GM21528 (cell line): ENCODE data around the gene ITPR1.

Experiments
- ATAC-seq: cut with Tn5 transposase; IDR thresholded peaks from one replicate; pipeline ENCODE4 v1.9.1; 2021; ENCODE audit warnings: mild to moderate bottlenecking, moderate library complexity; ENCODE audit not compliant: unreplicated experiment, low FRiP score

The ITPR1 gene

GRCh38 chr3:4529876-4530588, 36.9 kb downstream of the ITPR1 start:
- ATAC-seq = no peak

- ATAC-seq = no peak
Observed at GRCh38 chr3:4531478-4532025, 38.4 kb downstream of the ITPR1 start.

DNA sequence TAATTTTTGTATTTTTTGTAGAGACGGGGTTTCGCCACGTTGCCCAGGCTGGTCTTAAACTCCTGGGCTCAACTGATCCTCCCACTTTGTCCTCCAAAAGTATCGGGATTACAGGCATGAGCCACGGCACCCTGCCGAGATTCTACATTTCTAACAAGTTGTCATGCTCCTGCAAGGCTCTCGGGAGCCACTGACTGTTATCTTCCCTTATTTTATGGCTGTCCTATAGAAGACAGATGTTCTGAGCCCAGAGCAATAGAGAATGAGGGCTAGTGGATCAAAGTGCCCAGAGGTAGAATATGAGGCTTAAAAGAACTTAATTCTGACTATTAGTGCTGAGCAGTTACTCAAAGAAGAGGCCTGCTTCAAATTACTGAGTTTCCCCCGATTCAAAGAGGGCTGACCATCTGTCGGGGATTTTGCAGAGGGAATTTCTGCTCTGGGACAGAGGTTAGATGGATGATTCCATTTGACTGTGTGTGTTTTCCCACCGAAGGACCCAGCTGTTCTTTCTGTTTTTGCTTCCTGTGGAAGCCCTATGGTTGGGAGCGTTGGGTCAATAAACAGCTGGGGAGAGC, 39.5 kb downstream of the ITPR1 start:
- ATAC-seq = no peak

DNA sequence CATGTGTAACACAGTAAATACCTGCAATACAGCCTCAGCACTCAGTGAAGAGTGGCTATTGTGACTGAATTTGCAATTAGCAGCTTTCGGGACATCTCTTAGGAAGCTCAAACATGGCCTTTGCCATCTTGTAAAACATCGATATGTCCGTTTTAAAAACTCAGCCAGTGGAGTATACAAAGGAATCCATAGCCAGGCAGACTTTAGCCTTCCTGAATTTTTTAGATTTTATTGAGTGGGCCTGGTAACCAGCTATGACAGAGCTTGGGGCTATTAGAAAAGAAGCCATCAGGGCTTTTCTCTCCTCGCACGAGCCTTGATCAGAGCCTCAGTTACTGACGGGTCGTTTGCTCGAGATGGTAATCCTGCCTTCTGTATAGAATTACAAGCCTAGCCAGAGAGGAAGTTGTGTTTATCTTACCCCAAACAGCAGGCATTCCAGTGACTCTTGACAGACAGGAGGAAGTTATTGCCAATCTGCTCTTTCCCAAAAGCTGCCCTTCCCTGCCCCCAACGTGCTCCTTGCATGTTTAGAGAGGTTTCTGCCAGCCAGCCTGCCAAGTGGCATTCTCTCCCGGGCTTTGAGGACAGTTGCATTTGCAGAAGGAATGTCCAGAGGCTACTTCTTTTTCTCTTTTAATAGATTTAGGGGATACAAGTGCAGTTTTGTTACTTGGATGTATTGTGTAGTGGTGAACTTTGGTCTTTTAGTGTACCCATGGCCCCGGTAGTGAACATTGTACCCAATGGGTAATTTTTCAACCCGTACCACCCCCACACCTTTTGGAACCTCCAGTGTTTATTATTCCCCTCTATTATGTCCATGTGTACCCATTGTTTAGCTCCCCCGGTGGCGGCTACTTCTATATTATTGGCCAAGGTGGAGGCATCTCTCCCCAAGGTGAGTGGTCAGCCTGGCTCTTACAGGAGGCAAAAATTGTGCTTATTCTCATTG, 40.6 kb downstream of the ITPR1 start:
- ATAC-seq = no peak

DNA sequence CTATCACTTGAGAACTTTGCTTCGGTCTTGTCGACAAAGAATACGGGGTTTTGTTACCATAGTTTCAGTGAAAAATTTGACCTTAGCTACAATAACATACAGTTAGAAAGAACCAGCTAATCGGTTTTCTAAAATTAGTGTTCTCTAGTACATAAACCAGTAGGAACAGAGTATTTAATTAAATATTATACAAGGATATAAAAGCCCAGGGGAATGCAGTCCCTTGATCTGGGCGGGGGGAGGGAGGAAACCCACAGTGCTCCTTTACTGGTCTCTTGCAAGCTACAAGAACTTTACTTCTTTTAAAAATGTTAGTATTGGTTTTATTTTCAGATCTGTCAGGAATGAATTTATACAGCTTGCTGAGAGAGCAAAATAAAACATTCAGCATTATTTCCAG, 41.8 kb downstream of the ITPR1 start:
- no peak for ATAC-seq

GRCh38 chr3:4536260-4536659, 43.1 kb downstream of the ITPR1 start:
- no peak for ATAC-seq

- ATAC-seq = no peak
Observed at GRCh38 chr3:4540267-4540666, 47.1 kb downstream of the ITPR1 start.

DNA sequence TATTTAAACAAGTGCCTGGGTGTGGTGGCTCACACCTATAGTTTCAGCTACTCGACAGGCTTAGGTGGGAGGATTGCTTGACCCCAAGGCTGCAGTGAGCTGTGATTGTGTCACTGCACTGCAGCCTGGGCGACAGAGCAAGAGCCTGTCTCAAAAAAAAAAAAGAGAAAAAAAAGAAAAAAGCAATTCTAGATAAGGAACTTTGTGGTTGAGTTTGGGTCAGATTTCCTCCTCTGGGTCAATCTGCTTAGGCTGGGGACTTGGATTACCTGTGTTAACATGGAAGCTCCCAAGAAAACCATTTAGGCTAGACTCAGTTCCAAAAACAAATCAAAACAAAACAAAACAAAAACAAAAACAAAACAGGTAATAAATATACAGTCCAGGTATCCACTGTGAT, 50.0 kb downstream of the ITPR1 start:
- no peak for ATAC-seq

DNA sequence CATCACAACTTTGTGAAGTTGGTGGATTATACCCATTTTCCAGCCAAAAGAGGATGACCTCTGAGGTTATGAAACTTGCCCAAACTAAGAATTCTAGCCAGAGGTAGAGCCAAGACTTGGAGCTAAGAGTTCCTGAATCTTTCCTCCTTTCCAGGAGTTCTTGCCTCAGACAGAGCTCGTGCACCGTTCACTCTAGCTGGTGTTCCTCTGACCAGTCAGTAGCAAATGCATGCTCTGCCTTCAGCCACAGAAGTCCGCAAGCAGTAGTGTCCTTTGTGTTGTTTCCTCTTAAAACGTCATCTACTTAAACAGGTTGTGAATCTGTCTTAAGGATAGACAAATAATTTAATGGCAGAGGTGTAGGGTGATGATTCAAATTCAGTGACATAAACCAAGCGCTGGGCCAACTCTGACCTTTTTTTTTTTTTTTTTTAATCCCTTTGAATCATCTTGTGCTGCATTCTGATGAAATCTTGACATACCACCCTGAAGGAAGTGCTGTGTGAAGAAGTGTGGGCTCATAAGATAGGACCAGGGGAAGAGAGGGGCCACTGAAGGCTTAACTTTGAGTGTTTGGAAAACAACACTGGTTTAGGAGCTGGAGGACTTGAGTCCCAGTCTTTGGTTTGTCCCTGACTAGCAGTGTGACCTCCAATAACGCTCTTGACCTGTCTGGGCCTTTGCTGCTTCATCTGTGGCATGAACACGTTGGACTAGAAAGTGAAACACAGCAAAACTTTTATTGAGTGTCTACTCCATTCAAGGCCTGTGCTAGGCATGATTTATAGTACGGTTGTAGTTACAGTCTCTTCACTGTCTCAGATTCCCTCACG, 53.4 kb downstream of the ITPR1 start:
- ATAC-seq = no peak

GRCh38 chr3:4547799-4548198, 54.7 kb downstream of the ITPR1 start:
- no peak for ATAC-seq

DNA sequence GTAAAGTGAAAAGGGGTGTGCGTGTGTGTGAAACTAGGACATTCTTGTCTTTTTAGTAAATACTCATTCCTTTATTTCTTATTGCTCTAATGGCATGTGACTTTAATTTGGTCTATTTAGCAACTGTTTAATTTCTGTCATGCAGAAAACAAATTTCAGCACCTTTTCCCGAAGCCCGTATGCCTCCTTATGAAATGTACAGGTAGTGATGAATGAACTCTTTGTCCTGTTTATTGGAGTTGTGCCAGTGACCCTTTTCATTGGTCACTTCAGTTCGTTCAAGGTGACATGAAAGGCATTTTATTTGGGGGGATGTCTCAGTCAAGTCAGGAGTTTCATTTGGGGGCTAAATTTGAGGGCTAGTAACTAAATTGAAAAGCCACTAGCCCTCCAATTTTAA, 55.2 kb downstream of the ITPR1 start:
- ATAC-seq = no peak

GRCh38 chr3:4548780-4549179, 55.6 kb downstream of the ITPR1 start:
- ATAC-seq = no peak

DNA sequence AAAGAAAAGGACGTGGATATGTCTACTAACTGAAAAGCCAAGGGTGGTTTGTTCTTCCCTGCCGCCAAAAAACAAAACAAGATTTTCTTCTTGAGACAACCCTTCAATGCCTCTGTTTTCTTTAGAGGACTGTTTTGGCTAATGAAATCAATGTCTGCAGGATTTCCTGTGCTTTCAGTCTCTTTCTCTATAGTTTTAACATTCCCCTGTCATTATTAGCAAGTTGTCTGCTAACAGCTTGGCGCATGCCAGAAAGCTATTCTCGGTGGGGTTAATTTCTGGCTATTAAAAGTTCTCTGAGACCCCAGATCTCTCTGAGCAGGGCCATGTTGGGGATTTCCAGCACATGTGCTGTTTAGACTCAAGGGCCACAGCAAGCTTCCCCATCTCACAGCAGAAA, 56.7 kb downstream of the ITPR1 start:
- ATAC-seq = no peak

- ATAC-seq = no peak
Observed at GRCh38 chr3:4551051-4551711, 58.0 kb downstream of the ITPR1 start.

DNA sequence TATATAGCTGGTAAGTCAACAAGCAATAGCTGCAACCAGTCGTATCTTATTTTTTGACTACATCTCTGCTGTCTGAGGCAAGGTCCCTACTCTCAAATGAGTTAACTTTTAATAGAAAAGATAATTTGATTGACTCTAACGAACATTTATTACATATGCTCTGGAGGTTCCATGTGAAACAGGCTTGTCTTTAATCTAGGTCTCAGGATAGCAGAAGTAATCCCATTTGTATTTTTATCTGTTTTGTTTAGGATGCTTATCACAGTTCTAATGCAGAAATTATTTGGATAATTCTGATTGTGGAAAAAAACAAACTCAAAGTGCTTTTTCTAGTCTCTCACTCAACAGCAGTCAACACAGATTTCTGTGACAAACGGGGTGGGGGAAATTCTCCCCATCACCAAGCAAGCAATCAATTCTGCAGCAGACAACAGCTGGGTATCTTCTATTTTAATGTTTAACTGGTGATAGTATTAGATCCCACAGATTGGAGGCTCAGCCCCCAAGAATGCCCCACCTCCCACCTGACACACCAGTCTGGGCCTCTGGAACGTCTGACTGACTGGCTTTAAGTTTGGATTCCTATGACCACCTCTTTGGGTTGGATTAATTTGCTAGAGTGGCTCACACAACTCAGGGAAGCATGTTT, 58.8 kb downstream of the ITPR1 start:
- ATAC-seq = no peak

DNA sequence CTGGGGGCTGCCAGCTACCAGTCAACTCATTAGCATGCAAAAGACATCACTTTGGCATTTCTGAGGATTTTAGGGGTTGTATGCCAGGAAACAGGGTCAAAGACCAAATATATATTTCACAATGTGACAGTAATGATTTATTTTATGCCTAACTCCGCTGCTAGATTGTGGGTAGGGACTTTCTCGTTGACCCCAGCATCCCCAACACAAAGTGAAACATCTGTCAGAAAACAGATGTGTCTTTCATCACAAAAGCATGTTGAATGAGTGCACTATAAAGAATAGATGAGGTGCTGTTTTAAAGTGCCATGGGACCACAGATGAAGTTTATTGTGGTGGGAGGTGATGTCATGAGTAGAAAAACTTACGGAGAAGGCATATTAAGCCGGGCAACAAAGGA, 59.7 kb downstream of the ITPR1 start:
- no peak for ATAC-seq

DNA sequence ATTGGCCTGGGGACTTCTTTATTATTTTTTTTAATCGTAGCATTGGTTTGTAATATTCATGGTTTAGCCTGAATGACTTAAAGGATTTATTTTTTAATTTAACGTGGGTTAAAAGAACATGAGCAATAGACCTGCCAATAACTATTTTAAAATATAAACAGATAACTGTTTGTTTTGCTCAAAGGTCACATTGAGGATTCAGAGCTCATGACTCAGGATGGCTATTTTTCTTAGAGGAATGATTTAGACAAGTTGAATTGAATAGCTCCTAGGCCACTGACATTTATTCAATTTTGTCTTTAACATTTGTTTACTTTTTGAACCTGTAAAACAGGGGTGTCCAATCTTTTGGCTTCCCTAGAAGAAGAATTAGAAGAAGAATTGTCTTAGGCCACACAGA, 68.5 kb downstream of the ITPR1 start:
- no peak for ATAC-seq

GRCh38 chr3:4562595-4562994, 69.4 kb downstream of the ITPR1 start:
- no peak for ATAC-seq

GRCh38 chr3:4564270-4564669, 71.1 kb downstream of the ITPR1 start:
- ATAC-seq = no peak
